HG02943 (cell line): ENCODE data around the gene PHF8.

Source experiments
- ATAC-seq: cut with Tn5 transposase; IDR thresholded peaks from one replicate; pipeline ENCODE4 v1.9.1; 2021; ENCODE audit warnings: mild to moderate bottlenecking, low read depth, moderate library complexity; ENCODE audit not compliant: unreplicated experiment

PHF8 gene

GRCh38 chrX:54044126-54044876 lies at the start of gene PHF8:
PHF8 (minus strand) TSS chrX:54044473; CDS start chrX:54042728, 1,745 bp downstream.
- ATAC-seq: peak; percentile 82

- ATAC-seq: no peak
Measured at GRCh38 chrX:54093571-54093970, 49.3 kb upstream of the PHF8 start.

GRCh38 chrX:54093159-54093558 lies 48.9 kb upstream of the PHF8 start:
- ATAC-seq: no peak

GRCh38 chrX:54090880-54091279 lies 46.6 kb upstream of the PHF8 start:
- ATAC-seq: no peak

- ATAC-seq: no peak
Measured at GRCh38 chrX:54089191-54089590, 44.9 kb upstream of the PHF8 start.

GRCh38 chrX:54087661-54088060 lies 43.4 kb upstream of the PHF8 start:
- ATAC-seq: no peak

- ATAC-seq: no peak
Measured at GRCh38 chrX:54085666-54086065, 41.4 kb upstream of the PHF8 start.

GRCh38 chrX:54076903-54077302 lies 32.6 kb upstream of the PHF8 start:
- ATAC-seq: no peak

GRCh38 chrX:54074826-54075225 lies 30.6 kb upstream of the PHF8 start:
- no peak for ATAC-seq

- ATAC-seq: no peak
Measured at GRCh38 chrX:54067766-54068165, 23.5 kb upstream of the PHF8 start.

GRCh38 chrX:54066841-54067240 lies 22.6 kb upstream of the PHF8 start:
- ATAC-seq: no peak

- ATAC-seq: no peak
Measured at GRCh38 chrX:54064564-54064963, 20.3 kb upstream of the PHF8 start.

- ATAC-seq: no peak
Measured at GRCh38 chrX:54063361-54063760, 19.1 kb upstream of the PHF8 start.

GRCh38 chrX:54049801-54050200 lies 5.5 kb upstream of the PHF8 start:
- no peak for ATAC-seq

GRCh38 chrX:54048412-54048811 lies 4.1 kb upstream of the PHF8 start:
- ATAC-seq: no peak

GRCh38 chrX:54045563-54046228 lies 1.4 kb upstream of the PHF8 start:
- no peak for ATAC-seq

GRCh38 chrX:54044877-54045338 lies 635 bp upstream of the PHF8 start:
- peak; percentile 18 for ATAC-seq

- ATAC-seq: peak; percentile 7
Measured at GRCh38 chrX:54043541-54044125, 640 bp downstream of the PHF8 start.

GRCh38 chrX:54043056-54043455 lies 1.2 kb downstream of the PHF8 start:
- ATAC-seq: no peak

GRCh38 chrX:54042609-54043021 lies 1.7 kb downstream of the PHF8 start:
- no peak for ATAC-seq

- no peak for ATAC-seq
Measured at GRCh38 chrX:54030329-54030728, 13.9 kb downstream of the PHF8 start.
